ENCODE measurements around the gene AVP.
"Not testable (repeated sequence)": the region's sequence is repeated elsewhere in the genome, so short reads cannot be mapped to it uniquely, and the experiment has no call there.

DNA sequence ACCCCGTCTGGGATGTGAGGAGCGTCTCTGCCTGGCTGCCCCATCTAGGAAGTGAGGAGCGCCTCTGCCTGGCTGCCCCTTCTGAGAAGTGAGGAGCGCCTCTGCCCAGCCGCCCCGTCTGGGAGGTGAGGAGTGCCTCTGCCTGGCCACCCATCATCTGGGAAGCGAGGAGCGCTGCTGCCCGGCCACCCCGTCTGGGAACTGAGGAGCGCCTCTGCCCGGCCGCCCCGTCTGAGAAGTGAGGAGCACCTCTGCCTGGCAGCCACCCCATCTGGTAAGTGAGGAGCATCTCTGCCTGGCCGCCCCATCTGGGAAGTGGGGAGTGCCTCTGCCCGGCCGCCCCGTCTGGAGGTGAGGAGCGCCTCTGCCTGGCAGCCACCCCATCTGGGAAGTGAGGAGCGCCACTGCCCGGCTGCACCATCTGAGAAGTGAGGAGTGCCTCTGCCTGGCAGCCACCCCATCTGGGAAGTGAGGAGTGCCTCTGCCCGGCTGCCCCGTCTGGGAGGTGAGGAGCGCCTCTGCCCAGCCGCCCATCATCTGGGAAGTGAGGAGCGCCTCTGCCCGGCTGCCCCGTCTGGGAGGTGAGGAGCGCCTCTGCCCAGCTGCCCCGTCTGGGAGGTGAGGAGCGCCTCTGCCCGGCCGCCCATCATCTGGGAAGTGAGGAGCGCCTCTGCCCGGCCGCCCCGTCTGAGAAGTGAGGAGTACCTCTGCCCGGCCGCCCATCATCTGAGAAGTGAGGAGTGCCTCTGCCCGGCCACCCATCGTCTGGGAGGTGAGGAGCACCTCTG, 40.4 kb upstream of the AVP start:
- not testable (repeated sequence) for TF ChIP-seq POLR2A (IDR thresholded peaks at IDR 0.05)
- TF ChIP-seq, protein P1, sequence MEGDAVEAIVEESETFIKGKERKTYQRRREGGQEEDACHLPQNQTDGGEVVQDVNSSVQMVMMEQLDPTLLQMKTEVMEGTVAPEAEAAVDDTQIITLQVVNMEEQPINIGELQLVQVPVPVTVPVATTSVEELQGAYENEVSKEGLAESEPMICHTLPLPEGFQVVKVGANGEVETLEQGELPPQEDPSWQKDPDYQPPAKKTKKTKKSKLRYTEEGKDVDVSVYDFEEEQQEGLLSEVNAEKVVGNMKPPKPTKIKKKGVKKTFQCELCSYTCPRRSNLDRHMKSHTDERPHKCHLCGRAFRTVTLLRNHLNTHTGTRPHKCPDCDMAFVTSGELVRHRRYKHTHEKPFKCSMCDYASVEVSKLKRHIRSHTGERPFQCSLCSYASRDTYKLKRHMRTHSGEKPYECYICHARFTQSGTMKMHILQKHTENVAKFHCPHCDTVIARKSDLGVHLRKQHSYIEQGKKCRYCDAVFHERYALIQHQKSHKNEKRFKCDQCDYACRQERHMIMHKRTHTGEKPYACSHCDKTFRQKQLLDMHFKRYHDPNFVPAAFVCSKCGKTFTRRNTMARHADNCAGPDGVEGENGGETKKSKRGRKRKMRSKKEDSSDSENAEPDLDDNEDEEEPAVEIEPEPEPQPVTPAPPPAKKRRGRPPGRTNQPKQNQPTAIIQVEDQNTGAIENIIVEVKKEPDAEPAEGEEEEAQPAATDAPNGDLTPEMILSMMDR (IDR thresholded peaks at IDR 0.05) = not testable (repeated sequence)

Data from body of pancreas (tissue), 4 donors.